ENCODE data around the gene GSDMA.

GSDMA gene

DNA sequence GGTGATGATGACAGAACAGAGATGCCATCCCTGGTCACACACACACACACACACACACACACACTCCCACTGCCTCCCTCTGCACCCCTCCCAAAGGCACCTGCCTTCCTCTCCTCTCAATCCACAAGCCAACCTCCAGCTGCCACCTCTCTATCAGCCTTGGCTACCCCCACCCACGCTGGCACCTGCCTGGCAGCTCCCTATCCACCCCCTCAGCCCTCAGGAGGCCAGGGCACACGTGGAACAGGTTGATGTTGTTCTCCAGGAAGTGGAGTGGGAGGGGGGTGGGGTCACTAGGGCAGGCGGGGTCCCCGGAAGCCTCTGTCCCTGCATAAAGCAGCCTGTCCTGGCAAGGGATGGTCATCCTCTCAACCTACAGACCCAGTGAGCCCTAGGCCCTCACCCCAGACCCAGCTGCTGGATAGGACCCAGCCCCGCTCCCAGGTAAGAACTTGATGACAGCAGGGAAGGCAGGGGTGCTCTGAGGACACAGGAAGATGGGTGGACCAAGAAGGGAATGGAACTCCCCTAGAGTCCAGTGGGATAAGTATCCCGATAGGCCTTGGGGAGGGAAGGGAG, at the start of gene GSDMA:
Gene GSDMA (plus strand): TSS at position 363 of the 579 bp plus-strand sequence. CDS start 2,684 bp downstream, outside the sequence.
- peak in 1 of 2 experiments; percentile 9 for DNase-seq

GRCh38 chr17:39913989-39914388, 48.8 kb upstream of the GSDMA start:
- DNase-seq: no peak

DNA sequence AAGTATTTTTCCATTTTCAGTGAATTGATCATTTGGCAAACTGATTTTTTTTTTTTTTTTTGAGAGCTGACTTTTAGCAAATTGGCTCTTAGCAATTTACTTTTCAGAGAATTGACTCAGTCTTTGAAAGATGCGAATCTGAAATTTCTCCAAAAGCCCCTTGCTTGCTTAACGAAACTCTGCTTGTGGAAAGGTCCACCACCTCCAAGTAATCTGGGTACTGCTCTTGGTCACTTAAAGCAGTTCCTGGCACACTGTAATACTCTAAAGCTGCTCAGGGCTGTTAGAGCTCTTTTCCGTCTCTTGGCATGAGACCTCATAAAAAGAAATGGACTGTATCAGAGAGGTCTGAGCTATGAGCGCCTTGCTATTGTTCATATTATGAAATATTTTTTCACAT, 47.2 kb upstream of the GSDMA start:
- no peak for DNase-seq

- no peak for DNase-seq
Observed at GRCh38 chr17:39916918-39917317, 45.9 kb upstream of the GSDMA start.

DNA sequence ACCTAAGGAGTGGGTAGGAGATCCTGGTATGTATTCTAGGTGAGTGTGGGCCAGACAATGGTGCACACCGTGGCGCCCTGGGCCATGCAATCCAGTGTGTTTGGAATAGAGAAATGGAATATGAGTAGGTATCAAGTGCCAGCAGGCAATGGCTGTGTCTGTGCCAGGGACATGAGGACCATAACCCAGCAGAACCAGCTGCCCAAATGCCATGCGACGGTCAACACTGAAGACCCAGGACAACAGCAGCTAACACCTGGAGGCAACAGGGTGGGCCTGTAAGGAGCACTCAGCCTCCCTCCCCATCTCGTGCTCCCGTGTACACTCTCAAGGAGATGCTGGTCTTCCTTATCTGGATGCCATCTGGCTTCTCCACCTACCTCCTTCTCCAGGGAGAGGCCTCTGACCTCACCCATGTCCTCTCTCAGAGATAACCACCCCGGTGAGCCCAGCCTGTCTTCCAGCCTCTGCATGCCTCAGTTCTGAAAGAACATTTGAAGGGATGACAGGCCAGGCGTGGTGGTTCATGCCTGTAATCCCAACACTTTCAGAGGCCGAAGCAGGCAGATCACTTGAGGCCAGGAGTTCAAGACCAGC, 43.6 kb upstream of the GSDMA start:
- DNase-seq: no peak

DNA sequence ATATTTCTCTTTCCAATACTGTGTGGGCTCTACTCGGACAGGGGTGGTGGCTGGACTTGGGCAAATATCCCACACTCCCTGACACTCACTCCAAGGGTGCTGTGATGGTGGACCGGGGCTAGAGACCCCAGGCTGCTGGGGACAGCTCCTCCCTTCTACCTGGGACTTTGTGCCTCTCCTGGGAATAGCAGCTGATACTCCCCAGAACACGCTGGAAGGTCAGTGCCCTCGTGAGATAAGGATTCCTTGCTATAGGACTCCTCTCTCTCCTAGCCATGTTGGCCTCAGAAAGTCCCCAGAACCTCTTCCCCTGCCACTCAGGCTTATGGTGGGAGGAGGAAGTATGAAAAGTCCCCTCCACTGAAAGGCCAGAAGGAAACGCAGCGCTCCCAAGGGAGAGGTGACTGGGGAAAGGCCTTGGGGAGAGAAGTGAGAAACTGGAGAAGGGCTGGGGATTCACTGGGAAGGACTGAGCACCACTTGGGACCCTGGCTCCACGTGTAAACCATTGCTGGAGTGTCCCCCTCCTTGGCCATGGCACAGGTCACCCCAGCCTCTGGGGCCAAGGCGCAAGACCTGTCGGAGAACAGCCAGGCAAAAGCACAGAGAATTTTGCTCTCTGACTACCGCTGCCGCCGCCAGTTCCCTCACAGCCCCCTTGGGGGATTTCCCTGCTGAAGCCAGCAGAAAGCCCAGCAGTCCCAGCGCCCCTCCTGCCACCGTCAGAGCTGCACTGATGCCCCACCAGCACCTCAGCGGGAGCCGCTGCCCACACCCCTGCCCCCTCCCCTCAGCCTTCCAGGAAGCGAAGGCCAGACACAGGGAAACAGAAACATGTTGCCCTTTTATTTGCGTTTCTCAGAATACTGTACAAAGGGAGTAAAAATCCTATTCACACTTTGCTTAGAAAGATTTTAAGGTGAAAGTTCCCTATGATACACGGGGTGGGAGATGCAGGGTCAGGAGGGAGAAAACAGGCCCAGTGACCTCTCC, 42.3 kb upstream of the GSDMA start:
- DNase-seq: no peak

GRCh38 chr17:39921323-39921722, 41.5 kb upstream of the GSDMA start:
- no peak for DNase-seq

- DNase-seq: no peak
Observed at GRCh38 chr17:39922006-39922405, 40.8 kb upstream of the GSDMA start.

GRCh38 chr17:39923230-39923629, 39.6 kb upstream of the GSDMA start:
- no peak for DNase-seq

DNA sequence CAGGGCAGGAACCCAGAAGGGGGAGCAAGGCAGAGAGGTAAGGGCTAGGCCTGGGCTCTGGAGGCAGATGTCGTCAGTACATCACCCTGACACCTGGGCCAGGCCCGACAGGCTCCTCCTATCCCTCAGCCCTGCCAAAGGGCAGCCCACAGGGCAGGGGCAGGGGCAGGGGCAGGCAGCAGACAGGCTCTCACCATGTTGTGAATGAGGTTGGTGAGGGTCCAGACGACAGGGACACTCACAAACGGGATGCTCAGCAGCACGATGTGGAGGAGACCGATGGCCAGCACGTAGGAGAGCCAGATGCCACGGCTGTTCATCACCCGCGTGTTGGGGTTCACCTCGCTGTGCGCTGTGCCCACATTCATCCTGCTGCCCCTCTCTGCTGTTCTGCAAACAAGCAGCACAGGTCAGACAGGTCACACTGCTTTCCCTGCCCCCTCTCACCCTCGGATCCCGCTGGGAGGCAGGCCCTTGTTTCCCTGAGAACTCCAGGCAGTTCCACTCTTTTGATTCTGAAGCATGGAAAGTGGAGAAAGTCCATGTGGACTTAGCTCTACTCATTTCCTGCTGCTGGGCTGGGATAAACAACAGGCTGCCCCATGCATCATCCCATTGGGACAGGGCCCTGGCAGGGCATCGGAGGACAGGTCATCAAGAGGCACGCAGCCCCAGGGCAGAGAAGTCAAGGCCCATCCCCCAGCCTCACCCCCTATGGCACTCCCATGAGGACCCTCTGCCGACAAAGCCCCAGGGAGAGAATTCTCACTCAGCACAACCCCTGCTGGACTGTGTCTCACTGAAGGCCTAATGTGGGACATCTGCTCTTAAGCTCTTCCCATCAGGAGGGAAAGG, 38.7 kb upstream of the GSDMA start:
- DNase-seq: no peak

- no peak for DNase-seq
Observed at GRCh38 chr17:39924691-39925055, 38.1 kb upstream of the GSDMA start.

GRCh38 chr17:39925282-39926134, 37.3 kb upstream of the GSDMA start:
- DNase-seq: no peak

- DNase-seq: no peak
Observed at GRCh38 chr17:39926135-39926587, 36.6 kb upstream of the GSDMA start.

DNA sequence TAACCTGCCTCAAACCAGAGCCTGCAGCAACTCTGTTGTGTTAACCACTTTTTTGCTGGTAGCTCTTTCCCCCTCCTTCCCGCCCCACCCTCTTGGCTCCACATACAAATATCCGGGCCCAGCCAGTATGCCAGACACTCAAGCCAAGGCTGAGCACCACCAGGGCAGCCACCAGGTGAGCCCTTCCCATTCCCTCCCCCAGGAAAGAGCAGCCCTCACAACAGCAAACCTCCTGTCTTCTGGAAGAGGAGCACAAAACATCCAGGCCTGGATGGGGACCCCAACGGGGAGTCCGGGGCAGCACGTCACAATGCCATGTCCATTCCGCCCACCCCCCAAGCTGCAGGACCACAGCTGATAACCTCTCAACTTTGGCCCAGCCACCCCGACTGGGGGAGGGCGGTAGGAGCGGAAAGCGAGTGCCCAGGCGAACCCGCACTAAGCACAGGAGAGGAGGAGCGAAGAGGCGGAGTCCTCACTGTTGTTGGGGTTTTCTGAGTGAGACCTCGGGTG, 36.2 kb upstream of the GSDMA start:
- DNase-seq: no peak

GRCh38 chr17:39927101-39927928, 35.5 kb upstream of the GSDMA start, which contains the start of the genes LRRC3C and ORMDL3:
Gene LRRC3C, plus strand, starts transcription at chr17:39927732. Its CDS starts 13,792 bp downstream, at chr17:39941524.
Gene ORMDL3, minus strand, starts transcription at chr17:39927601. Its CDS starts 3,398 bp downstream, at chr17:39924203.
- peak; percentile 94 to 95 for DNase-seq

DNA sequence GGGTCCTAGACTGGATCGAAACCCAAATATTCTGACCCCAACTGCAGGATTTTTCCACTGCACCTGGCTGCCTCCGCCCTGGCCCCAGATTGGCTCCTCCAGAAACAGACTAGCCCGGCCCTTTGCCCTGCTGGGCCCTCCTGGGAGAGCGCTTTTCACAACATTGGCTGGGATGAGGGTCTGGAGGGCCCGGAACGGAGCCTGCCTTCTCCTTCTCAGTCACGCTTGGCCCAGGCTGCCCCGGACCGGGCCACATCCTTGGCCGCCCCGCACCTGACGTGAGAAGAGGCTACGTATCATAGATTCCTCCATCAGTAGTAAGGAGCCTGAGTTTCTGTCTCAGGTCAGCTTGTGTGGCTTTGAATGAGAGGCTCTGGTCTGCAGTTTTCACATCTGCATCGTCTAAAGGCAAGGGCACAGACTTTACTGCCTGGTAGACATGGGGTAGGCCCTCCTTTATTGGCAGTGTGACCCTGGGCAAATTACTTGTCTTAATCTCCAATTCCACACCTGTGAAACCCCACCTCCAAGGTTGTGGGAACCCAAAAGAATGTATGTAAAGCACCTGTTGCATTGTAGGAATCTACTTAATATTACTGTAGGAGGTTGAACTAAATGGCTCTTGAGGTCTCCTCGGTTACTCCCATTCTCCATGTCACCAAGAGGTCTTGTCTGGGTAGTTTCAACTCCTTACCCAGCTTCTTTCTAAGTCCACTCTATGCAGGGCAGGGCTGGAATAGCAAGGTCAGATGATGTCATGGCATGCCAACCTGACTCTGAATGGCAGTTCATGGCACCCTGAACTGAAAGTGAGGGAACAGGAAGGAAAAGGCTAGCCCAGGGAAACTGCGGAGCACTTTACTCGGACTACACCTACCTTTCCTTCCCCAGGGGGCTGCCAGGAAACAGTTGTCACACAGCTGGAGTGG, 34.6 kb upstream of the GSDMA start:
- DNase-seq: no peak

DNA sequence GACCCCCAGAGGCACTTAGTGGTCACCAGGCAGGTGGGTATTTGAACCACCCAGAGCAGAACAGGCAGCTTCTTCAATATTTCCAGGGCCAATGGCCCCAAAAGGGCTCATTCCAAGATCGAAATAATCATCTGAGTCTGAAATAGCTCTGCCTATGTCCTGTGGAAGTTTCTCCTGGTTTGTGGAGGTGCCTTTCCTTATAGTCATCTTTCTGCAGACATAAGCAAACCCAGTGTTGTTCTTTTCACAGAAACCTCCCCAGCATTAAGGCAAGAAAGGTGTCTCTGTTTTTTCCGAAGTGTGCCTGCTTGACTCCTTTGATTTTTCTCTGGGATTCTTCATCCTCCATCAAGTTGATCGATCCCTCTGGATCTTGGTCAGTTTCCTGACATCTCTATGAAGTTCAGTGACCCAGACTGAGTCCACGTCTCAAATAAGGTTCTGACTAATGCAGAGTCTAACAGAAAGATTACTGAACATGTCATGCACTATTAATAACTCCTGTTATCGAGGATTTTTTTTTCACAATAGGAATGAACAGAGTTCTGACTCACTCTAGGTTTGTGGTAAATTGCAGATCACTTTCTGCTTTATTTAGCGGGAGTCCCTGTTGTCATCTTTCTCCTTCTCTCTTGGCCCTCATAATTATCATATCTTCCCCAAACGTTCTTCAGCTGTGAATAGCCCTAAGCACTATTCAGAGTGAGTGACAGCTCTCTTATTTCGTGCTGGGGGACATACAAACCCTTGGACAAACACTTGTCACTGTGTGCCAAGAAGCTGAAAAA, 33.8 kb upstream of the GSDMA start:
- DNase-seq: no peak
